Esophagus (tissue), 2 donors: ENCODE results near the gene SEC24D. TPM values are rescaled to one million over a fixed set of nuclear protein-coding genes. Genes with fewer than 3 reads are reported as not detected.

Source experiments
- H3K27ac ChIP-seq, 2 donors: one replicate each; pipeline ENCODE4 v1.5.1; 2013; ENCODE audit warnings: low read depth in 2 of 2, mild to moderate bottlenecking in 2 of 2, inconsistent platforms in 1 of 2, low read length in 1 of 2, moderate library complexity in 1 of 2
- H3K27me3 ChIP-seq, 2 donors: one replicate each; pipeline ENCODE4 v1.6.1; 2013; ENCODE audit warnings: low read length in 2 of 2, control low read depth in 1 of 2, mild to moderate bottlenecking in 1 of 2; ENCODE audit not compliant: insufficient read depth in 2 of 2, control insufficient read depth in 1 of 2
- H3K36me3 ChIP-seq, 2 donors: one replicate each; pipeline ENCODE4 v1.6.1; 2013; ENCODE audit warnings: low read length in 1 of 2; ENCODE audit not compliant: control insufficient read depth in 2 of 2, insufficient read depth in 2 of 2
- H3K4me1 ChIP-seq, 2 donors: one replicate each; pipeline ENCODE4 v1.6.1; 2013; ENCODE audit warnings: low read length in 1 of 2; ENCODE audit not compliant: control insufficient read depth in 2 of 2, insufficient read depth in 2 of 2
- H3K4me3 ChIP-seq, 2 donors: one replicate each; pipeline ENCODE4 v1.5.1; 2013; ENCODE audit warnings: low read length in 2 of 2, mild to moderate bottlenecking in 2 of 2, low read depth in 1 of 2, moderate library complexity in 1 of 2
- H3K9me3 ChIP-seq, 2 donors: one replicate each; pipeline ENCODE4 v1.6.1; 2013; ENCODE audit warnings: mild to moderate bottlenecking in 2 of 2, low read depth in 1 of 2, low read length in 1 of 2, moderate library complexity in 1 of 2; ENCODE audit not compliant: control insufficient read depth in 2 of 2, insufficient read depth in 1 of 2
- WGBS, 2 donors: extraction: QIAGEN DNeasy Blood & Tissue Kit; methylation state at CpG; one replicate each; pipeline ENCODE4 v1.1.7; 2013; 5-methylcytosine and 5-hydroxymethylcytosine counted together
- polyA plus RNA-seq, 2 donors: library from polyadenylated mRNA; stranded (reverse); fragments of 200-250 nt; gene quantifications; one replicate each; pipeline ENCODE4 v1.2.3, GENCODE V29; 2013
- donor health status: healthy with polysubstance abuse.
- donor health status: Bipolar disorder and iron deficiency.

SEC24D gene
- polyA plus RNA-seq, 2 donors: 4.1 to 8.5 TPM

GRCh38 chr4:118769161-118769560, 66.8 kb downstream of the SEC24D start:
- WGBS, 2 donors: 33 to 56% methylated on average over 4 of the region's 4 CpGs
- Histone ChIP-seq H3K27me3 (no peaks in the 10 kb centered on the region), H3K4me3 (no peak overlapping the region), H3K4me1 (no peaks in the 10 kb centered on the region), H3K9me3 (no peaks in the 10 kb centered on the region), H3K27ac (peak overlapping the region; percentile 49), H3K36me3 (peaks cover 0 to 3% of the 10 kb centered on the region in 2 donors)

GRCh38 chr4:118767109-118767508, 68.8 kb downstream of the SEC24D start:
- H3K9me3 ChIP-seq: no peaks in the 10 kb centered on the region
- peak overlapping the region in 1 of 2 donors; percentile 2 for H3K27ac ChIP-seq
- no peak overlapping the region for H3K4me3 ChIP-seq
- H3K36me3 ChIP-seq: peaks cover 0 to 3% of the 10 kb centered on the region in 2 donors
- WGBS, 2 donors: 94 to 96% methylated on average over 6 of the region's 6 CpGs
- H3K27me3 ChIP-seq: no peaks in the 10 kb centered on the region
- no peaks in the 10 kb centered on the region for H3K4me1 ChIP-seq

DNA sequence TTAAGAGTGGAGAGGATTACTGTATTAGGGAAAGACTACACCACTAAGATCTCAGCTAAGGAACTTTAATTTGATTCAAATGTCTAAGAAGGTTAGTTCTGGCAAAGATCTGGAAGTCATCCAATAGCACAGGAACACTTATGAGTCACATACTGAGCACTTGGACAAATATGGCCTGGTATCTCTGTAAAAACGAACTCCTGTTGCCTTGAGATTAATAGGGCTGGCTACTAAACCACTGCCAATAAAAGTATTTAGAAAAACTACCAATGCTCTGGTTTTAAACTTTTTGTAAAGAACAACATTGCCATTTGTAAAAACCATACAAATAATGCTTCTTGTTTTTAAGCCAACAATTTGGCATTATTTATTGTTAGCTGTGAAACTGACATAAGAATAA, 70.5 kb downstream of the SEC24D start:
- H3K27ac ChIP-seq: no peak overlapping the region
- H3K36me3 ChIP-seq: peaks cover 0 to 3% of the 10 kb centered on the region in 2 donors

DNA sequence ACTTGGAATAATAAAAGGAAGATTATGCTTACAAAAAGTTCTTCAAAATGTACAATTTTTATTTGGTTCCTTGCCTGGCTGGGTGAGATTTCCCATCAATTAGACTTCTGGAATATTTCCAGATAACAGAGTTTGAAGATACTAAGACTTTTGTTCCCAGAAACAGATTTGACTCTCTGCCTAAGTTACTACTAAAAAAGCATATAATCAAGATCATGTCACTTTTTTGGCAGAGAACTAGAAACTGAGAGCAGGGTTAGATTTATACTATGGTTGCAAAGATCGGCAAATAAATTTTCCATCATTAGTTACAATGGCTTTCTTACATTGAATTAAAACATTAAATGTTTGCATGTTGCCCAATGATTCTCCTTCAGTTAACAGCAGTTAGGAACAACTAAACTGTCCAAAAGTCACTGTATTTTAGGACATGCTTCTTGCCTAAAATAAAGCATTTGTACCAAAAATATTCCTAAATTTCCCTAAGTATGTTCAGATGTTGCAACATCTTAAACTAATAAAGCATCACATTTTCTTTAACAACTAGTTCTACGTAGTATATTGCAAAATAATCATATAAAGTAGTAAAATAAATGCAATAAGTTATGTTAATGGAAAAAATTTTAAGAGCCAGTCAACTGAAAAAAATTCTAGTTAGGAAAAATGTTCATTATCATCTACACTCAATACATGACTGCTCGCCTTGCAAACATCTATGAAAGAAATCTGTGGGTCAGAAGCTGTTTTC, 73.0 kb downstream of the SEC24D start:
- H3K4me3 ChIP-seq: no peak overlapping the region
- H3K27me3 ChIP-seq: no peaks in the 10 kb centered on the region
- no peak overlapping the region for H3K27ac ChIP-seq
- peaks cover 0 to 3% of the 10 kb centered on the region in 2 donors for H3K36me3 ChIP-seq
- no peaks in the 10 kb centered on the region for H3K9me3 ChIP-seq
- no peaks in the 10 kb centered on the region for H3K4me1 ChIP-seq
- WGBS, 2 donors: 51 to 57% methylated on average over 3 of the region's 3 CpGs

More for the DNA sequence above, 70.5 kb downstream of the SEC24D start:
- H3K27me3 ChIP-seq: no peaks in the 10 kb centered on the region
- no peak overlapping the region for H3K4me3 ChIP-seq
- no peaks in the 10 kb centered on the region for H3K9me3 ChIP-seq
- 13 to 18% methylated on average over 1 of the region's 1 CpG for WGBS, 2 donors
- H3K4me1 ChIP-seq: no peaks in the 10 kb centered on the region

- H3K36me3 ChIP-seq: peaks cover 0 to 3% of the 10 kb centered on the region in 2 donors
- H3K9me3 ChIP-seq: no peaks in the 10 kb centered on the region
- H3K27me3 ChIP-seq: no peaks in the 10 kb centered on the region
- peak overlapping the region; percentile 68 to 70 for H3K27ac ChIP-seq
- no peak overlapping the region for H3K4me3 ChIP-seq
- WGBS, 2 donors: 35 to 59% methylated on average over 5 of the region's 5 CpGs
- H3K4me1 ChIP-seq: no peaks in the 10 kb centered on the region
These were observed 73.8 kb downstream of the SEC24D start for GRCh38 chr4:118762155-118762554.

DNA sequence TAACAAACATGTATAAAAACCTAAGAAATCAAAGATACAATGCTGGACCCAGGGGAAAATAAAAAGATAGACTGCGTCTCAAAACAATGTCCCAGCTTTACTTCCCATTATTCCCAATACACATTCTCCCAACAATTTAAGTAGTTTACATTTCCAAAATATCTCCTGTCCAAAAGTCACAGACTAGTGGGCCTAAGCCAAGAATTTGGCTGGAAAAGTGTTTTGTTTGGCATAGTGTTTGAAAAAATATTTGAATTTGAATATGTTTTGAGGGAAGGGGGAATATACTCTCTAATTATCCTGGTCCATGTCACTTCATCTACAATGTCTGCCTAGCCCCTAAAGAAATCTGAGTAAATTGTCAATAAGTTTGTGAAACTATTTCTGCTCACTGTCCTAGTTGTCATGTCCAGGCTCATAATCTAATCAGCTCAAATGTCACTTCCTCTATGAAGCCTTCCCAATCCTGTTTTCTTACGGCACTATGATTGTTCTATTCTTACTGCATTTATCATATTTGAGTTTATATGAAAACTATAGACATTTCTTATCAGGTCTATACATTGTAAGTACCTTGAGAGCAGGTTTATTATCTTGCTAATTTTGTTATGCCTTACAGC, 74.4 kb downstream of the SEC24D start:
- no peaks in the 10 kb centered on the region for H3K36me3 ChIP-seq
- no peaks in the 10 kb centered on the region for H3K4me1 ChIP-seq
- H3K27me3 ChIP-seq: no peaks in the 10 kb centered on the region
- H3K9me3 ChIP-seq: no peaks in the 10 kb centered on the region
- no peak overlapping the region for H3K4me3 ChIP-seq
- 66% methylated on average over 2 of the region's 2 CpGs for WGBS, 2 donors
- H3K27ac ChIP-seq: peak overlapping the region in 1 of 2 donors; percentile 42

DNA sequence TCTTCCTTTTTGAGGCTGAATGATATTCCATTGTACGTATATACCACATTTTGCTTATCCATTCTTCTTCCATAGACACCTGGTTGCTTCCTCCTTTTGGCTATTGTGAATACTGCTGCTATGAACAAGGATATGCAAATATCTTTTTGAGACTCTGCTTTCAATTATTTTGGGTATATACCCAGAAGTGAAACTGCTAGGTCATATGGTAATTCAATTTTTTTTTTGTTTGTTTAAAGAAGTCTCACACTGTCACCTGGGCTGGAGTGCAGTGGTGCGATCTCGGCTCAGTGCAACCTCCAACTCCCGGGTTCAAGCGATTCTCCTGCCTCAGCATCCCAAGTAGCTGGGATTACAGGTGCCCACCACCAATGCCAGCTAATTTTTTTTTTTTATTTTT, 75.4 kb downstream of the SEC24D start:
- no peaks in the 10 kb centered on the region for H3K36me3 ChIP-seq
- H3K4me1 ChIP-seq: no peaks in the 10 kb centered on the region
- no peak overlapping the region for H3K4me3 ChIP-seq
- no peak overlapping the region for H3K27ac ChIP-seq
- H3K9me3 ChIP-seq: no peaks in the 10 kb centered on the region
- WGBS, 2 donors: 93 to 94% methylated on average over 5 of the region's 5 CpGs
- H3K27me3 ChIP-seq: no peaks in the 10 kb centered on the region

GRCh38 chr4:118760092-118760491, 75.8 kb downstream of the SEC24D start:
- H3K4me3 ChIP-seq: no peak overlapping the region
- no peaks in the 10 kb centered on the region for H3K27me3 ChIP-seq
- no peaks in the 10 kb centered on the region for H3K36me3 ChIP-seq
- 93 to 94% methylated on average over 3 of the region's 3 CpGs for WGBS, 2 donors
- no peak overlapping the region for H3K27ac ChIP-seq
- H3K4me1 ChIP-seq: no peaks in the 10 kb centered on the region
- no peaks in the 10 kb centered on the region for H3K9me3 ChIP-seq

GRCh38 chr4:118759481-118759880, 76.4 kb downstream of the SEC24D start:
- 61 to 73% methylated on average over 2 of the region's 2 CpGs for WGBS, 2 donors
- Histone ChIP-seq H3K9me3 (no peaks in the 10 kb centered on the region), H3K4me3 (no peak overlapping the region), H3K27ac (peak overlapping the region in 1 of 2 donors; percentile 66), H3K4me1 (no peaks in the 10 kb centered on the region), H3K27me3 (no peaks in the 10 kb centered on the region), H3K36me3 (no peaks in the 10 kb centered on the region)

DNA sequence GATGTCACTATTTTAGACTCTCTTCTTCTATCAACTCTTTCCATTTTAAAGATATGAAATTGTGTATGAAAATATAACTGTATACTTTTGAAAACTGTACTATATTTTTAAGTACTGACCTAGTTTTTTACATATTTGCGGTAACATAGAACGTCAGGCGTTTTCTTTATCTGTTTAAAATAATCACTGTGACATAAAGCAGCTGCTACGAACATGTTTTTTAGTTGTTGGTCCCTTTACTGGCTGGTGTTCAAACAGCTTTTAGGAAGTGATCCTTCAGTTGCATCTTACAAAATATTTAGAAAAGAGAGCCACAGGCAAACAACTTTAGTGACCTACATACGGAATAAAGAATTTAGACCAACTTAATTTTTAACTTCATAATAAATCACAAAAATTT, 77.6 kb downstream of the SEC24D start:
- Histone ChIP-seq H3K4me1 (no peaks in the 10 kb centered on the region), H3K4me3 (no peak overlapping the region), H3K9me3 (no peaks in the 10 kb centered on the region), H3K27me3 (no peaks in the 10 kb centered on the region), H3K27ac (no peak overlapping the region), H3K36me3 (no peaks in the 10 kb centered on the region)
- 28 to 41% methylated on average over 5 of the region's 5 CpGs for WGBS, 2 donors
